ENCODE results near the gene PELI1. TPM values are rescaled to one million over a fixed set of nuclear protein-coding genes. Genes with fewer than 3 reads are reported as not detected.
"Not testable (repeated sequence)": the region's sequence is repeated elsewhere in the genome, so short reads cannot be mapped to it uniquely, and the experiment has no call there.

Gene PELI1
- total RNA-seq, 1 donor from 2014 or later = 54.9 TPM

DNA sequence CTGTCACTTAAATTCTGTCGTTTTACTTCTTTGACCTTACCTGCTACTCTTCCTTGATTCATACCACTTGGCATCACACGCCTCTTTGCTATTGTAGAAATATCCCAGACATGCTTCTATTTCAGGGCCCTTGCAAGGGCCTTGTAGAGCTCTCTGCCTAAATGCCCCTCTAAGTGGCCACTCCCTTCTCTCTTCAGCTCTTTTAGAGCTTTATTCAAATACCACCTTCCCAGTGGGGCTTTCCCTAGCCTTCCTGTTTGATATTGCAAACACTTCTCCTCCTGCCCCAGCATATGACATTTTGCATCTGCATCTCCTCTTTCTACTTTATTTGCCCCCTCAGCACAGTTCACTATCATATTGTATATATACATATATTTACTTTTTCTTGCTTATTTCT lies 54.0 kb downstream of the PELI1 start:
- no peak for DNase-seq (ENCODE audit: low read depth in 2 of 2)

DNA sequence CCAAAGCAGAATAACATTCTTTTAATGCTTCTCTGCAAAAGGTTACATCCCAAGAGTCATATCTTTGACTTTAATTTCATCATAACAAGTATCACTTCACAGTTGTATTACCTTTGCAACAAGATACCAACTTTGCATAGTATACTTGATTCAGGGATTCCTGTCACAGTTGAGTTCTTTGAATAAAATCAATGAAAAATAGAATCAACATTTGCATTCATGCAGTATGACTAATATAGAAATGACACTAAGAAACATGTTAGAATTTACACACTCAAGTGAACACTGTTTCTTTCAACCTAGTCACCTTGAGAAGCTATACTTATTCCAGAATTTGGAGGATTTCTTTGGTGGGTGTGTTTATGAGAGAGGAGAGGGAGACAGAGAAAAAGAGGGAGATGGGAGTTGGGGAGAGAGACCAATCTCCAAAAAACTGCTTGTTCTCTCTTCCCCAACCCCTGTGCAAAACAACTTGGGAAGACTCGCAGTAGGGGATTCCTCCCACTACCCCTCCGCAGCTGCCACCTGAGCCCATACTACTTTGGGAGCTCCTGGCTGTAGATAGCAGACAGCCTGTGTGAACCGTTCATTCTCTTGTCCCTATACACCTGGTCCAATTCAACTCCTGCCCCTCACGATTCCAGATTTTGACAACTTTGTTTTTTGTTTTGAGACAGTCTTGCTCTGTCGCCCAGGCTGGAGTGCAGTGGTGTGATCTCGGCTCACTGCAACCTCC lies 57.7 kb downstream of the PELI1 start:
- no peak for DNase-seq (ENCODE audit: low read depth in 2 of 2)

DNA sequence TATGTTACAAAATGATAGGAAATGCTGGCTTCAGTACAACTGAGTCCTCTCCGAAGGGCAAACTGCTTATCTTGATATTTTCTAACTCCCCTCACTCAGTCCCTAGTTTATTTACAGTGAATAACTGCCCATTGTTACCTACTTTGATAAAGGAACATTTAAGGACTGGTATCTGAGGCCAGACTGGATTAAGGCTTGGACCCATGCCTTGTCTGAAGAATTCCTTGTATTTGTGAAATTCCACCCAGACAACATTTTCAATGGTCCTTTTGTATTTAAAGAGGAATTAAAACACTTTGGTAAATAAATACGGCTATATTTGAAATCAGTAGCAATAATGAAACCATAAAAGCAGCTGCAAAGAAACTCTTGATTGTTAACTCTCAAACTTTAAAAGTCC lies 58.3 kb downstream of the PELI1 start:
- no peak for DNase-seq (ENCODE audit: low read depth in 2 of 2)

DNA sequence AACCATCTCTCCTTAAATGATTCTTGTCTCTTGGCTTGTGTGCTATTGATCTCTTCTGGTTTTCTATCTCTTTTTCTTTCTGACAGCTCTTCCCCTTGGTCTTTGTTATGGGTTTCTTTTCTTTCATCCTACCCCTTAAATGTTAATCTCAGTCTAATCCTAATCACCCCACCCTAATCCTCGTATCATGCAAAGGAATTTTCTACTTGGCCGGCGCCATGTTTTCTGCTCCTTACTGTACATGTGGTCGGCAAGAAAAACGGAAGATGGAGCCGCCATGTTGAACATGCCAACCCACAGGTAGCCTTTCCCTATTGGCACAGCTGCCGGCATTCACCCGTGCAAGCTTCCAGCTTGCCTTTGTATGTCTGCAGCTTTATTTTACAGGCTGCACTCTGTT lies 63.2 kb downstream of the PELI1 start:
- no peak for DNase-seq (ENCODE audit: low read depth in 2 of 2)

DNA sequence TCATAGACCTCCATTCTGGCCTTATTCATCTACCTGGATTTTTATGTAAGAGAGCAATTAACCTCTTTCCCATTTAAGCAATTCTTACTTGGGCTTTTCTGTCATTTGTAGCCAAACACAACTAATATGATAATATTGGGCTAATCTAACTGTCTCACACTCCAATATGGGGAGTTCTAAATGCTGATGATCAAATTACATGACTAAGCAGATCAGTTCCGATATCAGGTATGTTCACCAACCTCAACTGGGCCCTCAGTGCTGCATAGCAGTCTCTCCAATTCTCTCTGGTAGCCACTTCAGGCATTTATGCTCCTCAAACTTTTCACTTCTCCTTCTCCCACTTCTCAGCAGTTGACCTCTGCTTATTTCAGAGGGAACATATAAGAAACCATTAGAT lies 64.0 kb downstream of the PELI1 start:
- no peak for DNase-seq (ENCODE audit: low read depth in 2 of 2)

DNA sequence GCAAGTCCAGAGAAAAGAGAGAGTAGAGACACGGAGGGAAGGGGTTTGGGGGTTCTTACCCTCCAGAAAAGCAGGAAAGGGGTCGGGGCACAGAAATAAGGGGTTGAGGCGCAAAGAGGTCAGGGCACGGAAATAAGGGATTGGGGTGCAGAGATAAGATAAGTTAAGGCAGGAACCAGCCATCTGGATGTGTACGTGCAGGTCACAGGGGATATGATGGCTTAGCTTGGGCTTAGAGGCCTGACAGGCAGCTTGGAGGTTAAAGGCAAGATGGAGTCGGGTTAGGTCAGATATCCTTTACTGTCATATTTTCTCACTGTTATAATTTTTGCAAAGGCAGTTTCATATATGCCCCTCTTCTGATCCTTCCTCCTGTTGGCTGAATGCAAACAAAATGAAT lies 64.5 kb downstream of the PELI1 start:
- not testable (repeated sequence) for DNase-seq (ENCODE audit: low read depth in 2 of 2)

DNA sequence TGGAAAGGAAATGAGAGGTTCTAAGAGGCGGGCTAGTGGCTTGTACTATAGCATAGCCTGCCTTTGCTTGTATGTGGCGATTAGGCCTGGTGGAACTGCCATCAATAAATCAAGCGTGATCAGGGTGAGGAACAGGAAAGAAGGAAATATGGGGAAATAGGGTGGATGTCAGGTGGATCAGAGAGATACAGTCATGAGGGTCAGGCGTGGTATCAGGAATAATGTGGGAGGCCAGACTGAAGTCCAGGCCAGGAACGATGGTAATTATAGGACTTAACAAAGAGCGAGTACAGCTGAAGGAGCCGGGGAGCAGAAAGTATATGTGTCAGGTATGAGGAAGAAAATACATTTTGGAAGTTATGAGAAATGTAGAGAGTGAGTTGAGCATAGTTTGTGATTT lies 67.4 kb downstream of the PELI1 start:
- not testable (repeated sequence) for DNase-seq (ENCODE audit: low read depth in 2 of 2)

DNA sequence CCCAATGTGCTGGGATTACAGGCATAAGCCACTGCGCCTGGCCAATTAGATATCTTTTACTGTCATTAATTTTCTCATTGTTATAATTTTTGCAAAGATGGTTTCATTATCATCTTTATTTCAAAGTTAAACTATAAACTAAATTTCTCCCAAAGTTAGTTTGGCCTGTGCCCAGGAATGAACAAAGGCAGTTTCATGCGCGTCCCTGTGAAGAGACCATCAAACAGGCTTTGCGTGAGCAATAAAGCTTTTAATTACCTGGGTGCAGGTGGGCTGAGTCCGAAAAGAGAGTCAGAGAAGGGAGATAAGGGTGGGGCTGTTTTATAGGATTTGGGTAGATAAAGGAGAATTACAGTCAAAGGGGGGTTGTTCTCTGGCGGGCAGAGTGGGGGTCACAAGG lies 69.6 kb downstream of the PELI1 start:
- not testable (repeated sequence) for DNase-seq (ENCODE audit: low read depth in 2 of 2)

DNA sequence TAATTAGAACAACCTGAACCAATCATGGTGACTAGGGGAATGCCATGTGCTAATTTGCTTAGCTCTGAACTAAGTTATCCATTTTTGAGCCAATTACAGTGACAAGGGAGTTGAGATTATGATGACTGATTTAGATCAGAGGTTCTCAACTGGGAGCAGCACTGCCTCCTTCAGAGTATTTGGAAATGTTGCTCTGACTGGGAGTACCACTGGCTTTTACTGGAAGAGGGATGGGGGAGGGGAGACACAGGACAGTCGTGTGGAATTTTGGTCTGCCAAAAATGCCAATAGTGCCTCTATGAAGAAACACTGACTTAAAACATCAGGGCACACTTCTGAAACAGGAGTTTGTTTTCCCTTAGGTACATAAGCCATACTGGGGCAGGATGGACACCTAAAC lies 76.9 kb downstream of the PELI1 start:
- no peak for DNase-seq (ENCODE audit: low read depth in 2 of 2)

DNA sequence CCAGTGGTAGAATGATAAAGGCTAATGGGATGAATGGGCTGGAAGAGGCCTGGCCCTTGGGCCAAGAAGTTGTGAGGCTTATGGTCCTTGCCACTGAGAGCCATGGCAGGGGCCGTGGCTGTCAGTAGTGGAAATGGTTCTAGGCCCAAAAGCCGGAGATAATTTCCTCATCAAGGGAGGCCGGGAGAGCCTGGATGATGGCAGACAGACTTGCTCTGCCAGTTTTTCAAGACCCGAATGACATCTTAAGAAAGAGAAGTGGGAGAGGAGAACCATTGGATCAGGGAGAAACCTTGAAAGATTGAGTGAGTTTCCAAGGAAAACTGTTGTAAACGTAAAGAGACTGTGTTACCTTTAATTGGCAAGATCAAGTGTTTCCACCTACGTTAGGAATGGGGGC lies 78.7 kb downstream of the PELI1 start:
- no peak for DNase-seq (ENCODE audit: low read depth in 2 of 2)

DNA sequence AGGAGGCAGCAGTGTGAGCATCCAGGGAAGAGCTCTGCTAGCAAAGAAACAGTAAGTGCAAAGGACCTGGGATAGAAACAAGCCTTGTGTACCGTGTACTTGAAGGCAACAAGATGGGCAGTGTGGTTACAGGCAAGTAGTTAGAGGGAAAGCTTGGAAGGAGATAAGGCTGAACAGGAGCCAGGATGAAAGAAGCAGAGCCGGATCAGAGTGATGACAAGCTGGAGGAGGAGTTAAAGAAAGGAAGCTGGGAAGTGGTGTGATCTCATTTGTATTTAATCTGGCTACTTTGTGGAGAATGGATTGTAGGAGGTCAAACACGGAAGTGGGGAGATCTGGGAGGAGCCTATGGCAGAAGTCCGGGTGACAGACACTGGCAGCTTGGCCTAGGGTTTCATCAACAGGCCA lies 80.3 kb downstream of the PELI1 start:
- peak in 1 of 2 donors; percentile 87 for DNase-seq (ENCODE audit: low read depth in 2 of 2)

DNA sequence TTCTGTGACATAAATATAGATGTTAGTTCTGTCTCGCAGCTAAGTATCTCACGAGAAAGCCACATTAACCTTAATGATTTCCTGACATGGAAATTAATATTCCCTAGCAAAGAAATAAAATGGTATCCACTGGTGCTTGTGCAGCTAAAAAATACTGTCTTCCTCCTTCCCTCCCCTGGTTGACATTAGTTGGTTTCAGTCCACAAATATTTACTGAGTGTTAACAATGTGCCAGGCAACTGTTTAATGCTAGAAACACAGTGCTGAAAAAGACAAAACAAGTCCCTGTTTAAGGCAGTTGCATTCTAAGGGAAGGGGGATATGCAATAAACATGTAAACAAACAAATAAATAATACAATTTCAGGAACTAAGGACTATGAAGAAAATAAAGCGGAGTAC lies 80.8 kb downstream of the PELI1 start:
- DNase-seq (ENCODE audit: low read depth in 2 of 2) = peak in 1 of 2 donors; percentile 27

DNA sequence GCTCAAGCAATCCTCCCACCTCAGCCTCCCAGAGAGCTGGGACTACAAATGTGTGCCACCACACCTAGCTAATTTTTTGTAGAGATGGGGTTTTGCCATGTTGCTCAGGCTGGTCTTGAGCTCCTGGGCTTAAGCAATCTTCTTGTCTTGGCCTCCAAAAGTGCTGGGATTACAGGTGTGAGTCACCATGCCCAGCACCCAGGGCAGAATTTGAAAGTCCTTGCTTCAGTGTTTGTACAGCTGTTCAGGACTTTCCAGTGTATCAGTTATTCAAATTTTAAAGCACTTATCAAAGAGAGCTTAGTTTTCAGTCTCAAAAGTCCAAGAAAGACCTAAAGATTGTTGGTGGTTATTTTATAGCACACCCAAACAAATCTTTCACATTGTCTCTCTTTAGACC lies 81.4 kb downstream of the PELI1 start:
- DNase-seq (ENCODE audit: low read depth in 2 of 2) = peak in 1 of 2 donors; percentile 58

DNA sequence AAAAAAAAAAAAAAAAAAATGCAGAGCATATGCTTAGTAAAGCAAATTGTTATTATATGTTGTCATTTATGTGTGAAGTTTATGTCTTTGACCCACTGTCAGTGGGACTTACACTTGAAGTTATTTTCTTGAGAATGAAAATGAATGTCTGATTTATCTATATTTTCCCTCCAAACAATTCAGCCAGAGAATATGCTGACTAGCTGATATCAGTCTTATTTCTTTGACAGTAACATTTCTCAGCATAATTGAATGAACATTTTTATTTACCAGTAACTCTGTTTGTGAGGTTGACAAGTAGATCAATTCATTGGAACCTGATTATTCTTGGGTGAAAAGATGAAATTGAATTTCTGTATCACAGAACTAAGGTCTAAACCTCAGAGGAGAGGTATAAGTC lies 85.0 kb downstream of the PELI1 start:
- DNase-seq (ENCODE audit: low read depth in 2 of 2) = no peak

DNA sequence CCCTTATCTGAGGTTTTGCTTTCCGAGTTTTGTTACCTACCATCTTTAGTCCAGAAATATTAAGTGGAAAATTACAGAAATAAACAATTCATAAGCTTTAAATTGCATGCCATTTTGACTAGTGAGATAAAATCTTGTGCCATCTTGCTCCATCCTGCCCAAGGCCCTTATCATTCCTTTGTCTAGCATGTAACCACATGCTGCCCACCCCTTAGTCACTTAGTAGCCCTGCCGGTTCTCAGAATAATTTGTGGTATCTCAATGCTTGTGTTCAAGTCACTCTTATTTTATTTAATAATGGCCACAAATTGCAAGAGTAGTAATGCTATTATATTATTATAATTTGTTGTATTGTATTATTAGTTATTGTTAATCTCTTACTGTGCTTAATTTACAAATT lies 88.2 kb downstream of the PELI1 start:
- no peak for DNase-seq (ENCODE audit: low read depth in 2 of 2)

DNA sequence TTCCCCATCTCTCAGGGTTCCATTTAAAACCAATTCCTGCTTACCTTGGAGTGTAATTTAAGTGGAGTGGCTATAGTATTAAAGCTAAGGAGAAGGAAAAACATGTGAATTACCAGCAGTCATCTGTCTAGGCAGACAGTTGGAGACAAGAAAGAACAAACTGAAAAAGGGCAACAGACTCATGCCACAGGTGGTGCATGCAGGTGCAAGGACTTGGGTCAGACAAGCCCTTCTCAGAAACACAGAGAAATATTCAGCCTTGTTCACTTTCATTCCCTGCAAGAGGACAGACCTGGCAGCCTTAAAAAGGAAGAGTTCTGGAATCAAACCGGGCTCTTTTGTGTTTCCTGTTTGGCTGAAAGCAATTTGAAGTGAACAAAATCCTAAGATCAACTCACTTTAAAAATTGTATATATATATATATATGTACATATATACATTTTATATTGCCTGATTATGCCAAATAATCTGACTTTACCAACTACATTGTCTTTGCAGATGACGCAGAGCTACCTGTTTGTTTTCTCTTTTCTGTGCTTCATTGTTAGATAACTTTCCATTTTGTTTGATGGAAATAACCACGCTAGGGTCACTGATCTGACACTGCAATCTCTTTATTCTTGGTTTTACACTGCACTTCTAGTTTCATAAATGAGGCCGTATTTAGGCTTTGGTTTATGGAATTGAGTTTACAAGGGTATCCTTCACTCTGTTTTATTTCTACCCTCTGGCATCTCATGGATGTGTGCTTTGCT lies 89.9 kb downstream of the PELI1 start:
- peak; percentile 58 to 70 for DNase-seq (ENCODE audit: low read depth in 2 of 2)

DNA sequence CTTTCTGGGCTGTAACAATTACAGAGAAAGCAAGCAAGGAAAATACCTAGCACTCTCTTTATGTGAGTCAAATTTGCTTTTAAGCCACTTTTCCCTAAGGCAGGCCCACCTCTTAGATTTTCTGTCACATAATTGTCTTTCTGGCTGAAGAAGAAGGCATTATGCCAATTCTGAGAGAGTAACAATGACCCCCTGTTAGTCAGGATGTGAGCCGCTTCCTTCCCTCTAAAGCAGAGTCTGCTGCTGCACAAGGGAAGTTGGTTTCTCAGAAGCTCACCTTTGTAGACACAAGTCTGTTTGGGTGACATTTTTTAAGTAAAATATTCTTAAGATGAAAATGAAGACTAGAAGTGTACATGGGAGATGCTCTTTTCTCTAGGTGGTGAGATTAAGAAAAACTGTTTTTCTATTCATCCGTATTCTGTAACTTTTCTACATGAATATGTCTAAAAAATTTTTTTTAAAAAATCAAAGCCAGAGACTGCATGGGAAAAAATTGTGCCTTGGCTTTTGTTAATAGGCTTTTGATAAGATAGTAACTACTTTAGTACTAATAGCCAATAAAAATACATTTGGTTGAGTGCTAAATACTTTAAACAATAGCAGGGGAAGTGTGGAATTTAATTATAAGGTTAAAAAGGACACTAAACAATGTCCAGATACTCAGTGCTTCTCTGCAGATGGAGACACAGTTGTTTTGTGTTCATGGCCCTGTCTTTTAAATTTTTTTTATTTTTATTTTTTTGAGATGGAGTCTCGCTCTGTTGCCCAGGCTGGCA lies 91.6 kb downstream of the PELI1 start:
- DNase-seq (ENCODE audit: low read depth in 2 of 2) = peak; percentile 74 to 94

DNA sequence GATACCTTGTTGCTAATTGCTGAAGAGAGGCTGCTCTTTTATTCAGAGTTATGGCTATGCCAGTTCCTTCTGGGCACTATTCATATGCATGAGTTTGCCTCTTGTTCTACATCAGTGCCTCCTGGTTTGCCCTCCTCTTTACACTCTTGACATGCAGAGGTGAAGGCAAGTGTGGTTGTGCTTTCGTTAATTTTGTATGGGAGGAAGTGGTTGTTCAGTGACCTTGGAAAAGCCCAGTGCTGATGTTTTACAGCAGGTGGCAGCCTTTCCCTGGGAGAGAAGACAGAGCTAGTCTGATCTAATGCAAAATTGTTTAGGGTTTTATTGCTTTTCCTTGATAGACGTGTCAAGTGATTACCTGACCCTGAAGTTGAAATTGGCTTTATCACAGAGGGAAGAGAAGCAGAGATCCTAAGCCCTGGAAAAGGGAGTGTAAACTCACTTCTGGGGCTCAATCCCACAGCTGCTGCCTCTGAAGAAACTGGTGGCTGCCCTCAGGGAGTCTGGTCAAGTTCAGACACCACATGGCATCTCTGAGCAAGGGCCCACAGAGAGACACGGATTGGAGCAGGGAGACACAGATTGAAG lies 94.5 kb downstream of the PELI1 start:
- peak; percentile 68 to 80 for DNase-seq (ENCODE audit: low read depth in 2 of 2)

DNA sequence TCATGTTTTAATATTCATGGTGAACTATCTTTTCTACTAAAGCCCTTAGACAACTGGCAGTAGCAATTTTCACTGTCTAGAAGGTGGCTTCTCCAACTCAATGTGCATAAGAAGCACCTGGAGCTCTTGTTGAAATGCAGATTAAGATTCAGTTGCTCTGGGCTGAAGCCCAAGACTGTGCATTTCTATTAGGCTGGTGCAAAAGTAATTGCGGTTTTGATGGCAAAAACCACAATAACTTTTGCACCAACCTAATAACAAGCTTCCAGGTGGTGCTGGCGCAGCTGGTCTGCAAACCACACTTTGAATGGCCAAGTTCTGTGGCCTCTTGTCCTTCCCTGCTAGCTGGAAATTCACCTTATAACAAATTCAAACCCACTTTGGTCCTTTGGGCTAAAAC lies 98.3 kb downstream of the PELI1 start:
- DNase-seq (ENCODE audit: low read depth in 2 of 2) = no peak

Data from dermis microvascular lymphatic vessel endothelial cell (primary cell).